ENCODE measurements around the gene CFAP299. TPM values are rescaled to one million over a fixed set of nuclear protein-coding genes. Genes with fewer than 3 reads are reported as not detected.

Gene CFAP299
- total and polyA plus RNA-seq, 2 donors (not counting 3 experiments of a cell fraction or from before 2014, with no cell fraction given): not detected

GRCh38 chr4:80461412-80461811, 125.9 kb downstream of the CFAP299 start:
- BruUV-seq (replicated peaks): no TSS peak
- H2AFZ ChIP-seq (ENCODE audit: low read depth, low read length): no peak overlapping the region
- ChIA-PET CTCF (no interaction called here), POLR2A (no interaction called here)
- H3K79me2 ChIP-seq (ENCODE audit: control insufficient read depth, insufficient read depth, low read length): no peaks in the 10 kb centered on the region
- TF ChIP-seq POLR2A (IDR thresholded peaks at IDR 0.05; ENCODE audit: low read depth, low read length) (no peak), CTCF (IDR thresholded peaks at IDR 0.05; ENCODE audit: extremely low read depth in 1 of 2, insufficient read depth in 1 of 2, low read depth in 1 of 2, low read length in 2 of 2) (no peak), EZH2 (IDR thresholded peaks at IDR 0.05; ENCODE audit: borderline replicate concordance, low read depth, low read length, severe bottlenecking) (no peak), GATA2 (IDR thresholded peaks at IDR 0.05; ENCODE audit: insufficient read depth, insufficient read length, low read depth, low read length) (no peak), POLR2AphosphoS5 (IDR thresholded peaks at IDR 0.05; ENCODE audit: insufficient read depth, low read depth, low read length) (no peak), MAX (IDR thresholded peaks at IDR 0.05; ENCODE audit: insufficient read depth, insufficient read length) (no peak), MYC (IDR thresholded peaks at IDR 0.05; ENCODE audit: low read depth, low read length) (no peak), FOS (IDR thresholded peaks at IDR 0.05; ENCODE audit: borderline replicate concordance, insufficient read depth, low read length) (no peak), JUN (IDR thresholded peaks at IDR 0.05; ENCODE audit: borderline replicate concordance, insufficient read depth, insufficient read length, low read depth) (no peak)
- H3K4me1 ChIP-seq (ENCODE audit: control insufficient read depth, extremely low read depth, insufficient read depth, low read length): no peaks in the 10 kb centered on the region
- no peak overlapping the region for H3K4me3 ChIP-seq (replicated peaks in 1 of 3; ENCODE audit: insufficient read depth in 1 of 3, low read depth in 1 of 3, low read length in 3 of 3)
- intact Hi-C loops (cut with micrococcal nuclease): no loop called here
- DNase-seq (ENCODE audit: low read depth, low spot score) (no peak), FAIRE-seq (no peak)
- no peaks in the 10 kb centered on the region for H3K9me3 ChIP-seq (replicated peaks; ENCODE audit: control insufficient read depth, insufficient read depth, low read length)
- dilution Hi-C loops (cut with MboI; ENCODE audit: extremely low pct_ligation_motif_present, low sequenced_read_pairs): no loop called here
- H3K9ac ChIP-seq (replicated peaks; ENCODE audit: extremely low read depth, insufficient read depth, low read length): no peak overlapping the region
- no peaks in the 10 kb centered on the region for H3K36me3 ChIP-seq (ENCODE audit: control insufficient read depth in 2 of 2, extremely low read depth in 1 of 2, insufficient read depth in 2 of 2, low read length in 2 of 2)
- H3K4me2 ChIP-seq (ENCODE audit: insufficient read depth, low read length): no peak overlapping the region
- H3K27ac ChIP-seq (ENCODE audit: insufficient read depth, low read depth, low read length): no peak overlapping the region
- H3K27me3 ChIP-seq (ENCODE audit: control insufficient read depth in 2 of 2, insufficient read depth in 2 of 2, low read length in 2 of 2): no peaks in the 10 kb centered on the region
- no peaks in the 10 kb centered on the region for H4K20me1 ChIP-seq (replicated peaks; ENCODE audit: control insufficient read depth, extremely low read depth, insufficient read depth, low read length)
- H3K9me1 ChIP-seq (replicated peaks; ENCODE audit: control insufficient read depth, extremely low read depth, insufficient read depth, low read length): no peaks in the 10 kb centered on the region

All from endothelial cell of umbilical vein (primary cell).